HG02623 (cell line): ENCODE data around the gene TMEM130.
"Not testable (repeated sequence)": the region's sequence is repeated elsewhere in the genome, so short reads cannot be mapped to it uniquely, and the experiment has no call there.

Experiments used
- ATAC-seq: cut with Tn5 transposase; IDR thresholded peaks from one replicate; pipeline ENCODE4 v1.9.1; 2021; ENCODE audit warnings: moderate library complexity; ENCODE audit not compliant: unreplicated experiment

TMEM130 gene

GRCh38 chr7:98842552-98842951 lies 27.3 kb downstream of the TMEM130 start:
- ATAC-seq = not testable (repeated sequence)

GRCh38 chr7:98841179-98841997 lies 28.4 kb downstream of the TMEM130 start:
- no peak for ATAC-seq

DNA sequence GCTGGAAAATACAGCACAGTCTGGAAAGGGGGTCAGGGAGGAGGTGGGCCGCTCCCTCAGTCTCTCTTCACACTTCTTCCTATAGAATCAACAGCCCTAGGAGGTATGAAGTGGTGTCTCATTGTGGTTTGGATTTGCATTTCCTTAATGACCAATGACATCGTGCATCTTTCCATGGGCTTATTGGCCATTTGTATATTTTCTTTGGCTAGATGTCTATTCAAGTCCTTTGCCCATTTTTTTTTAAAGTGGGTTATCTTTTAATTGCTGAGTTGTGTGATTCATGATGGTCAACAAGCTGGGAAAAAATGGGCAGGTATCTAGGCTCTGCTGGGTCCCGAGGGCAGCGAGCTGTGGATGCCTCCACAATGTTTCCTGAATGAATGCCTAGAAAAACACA lies 29.1 kb downstream of the TMEM130 start:
- no peak for ATAC-seq

DNA sequence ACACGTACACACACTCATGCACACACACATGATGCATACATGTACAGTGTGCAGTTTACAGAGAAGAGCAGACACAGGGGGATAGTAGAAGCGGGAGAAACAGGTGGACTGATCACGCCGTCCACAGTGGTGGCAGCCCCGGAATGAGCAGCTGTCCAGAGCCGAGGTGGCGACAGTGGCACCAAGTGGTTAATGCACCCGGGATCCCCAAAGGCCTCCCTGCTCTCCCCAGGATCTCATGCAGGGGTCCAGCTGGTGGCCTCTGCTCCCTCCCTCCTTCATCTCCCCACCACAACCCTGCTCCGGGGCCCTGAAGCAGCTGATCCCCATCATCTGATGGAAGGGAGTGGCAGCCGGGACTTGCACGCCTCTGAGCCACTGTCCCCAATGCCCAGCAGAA lies 29.7 kb downstream of the TMEM130 start:
- no peak for ATAC-seq

- no peak for ATAC-seq
These were observed 32.2 kb downstream of the TMEM130 start for GRCh38 chr7:98837630-98837972.

DNA sequence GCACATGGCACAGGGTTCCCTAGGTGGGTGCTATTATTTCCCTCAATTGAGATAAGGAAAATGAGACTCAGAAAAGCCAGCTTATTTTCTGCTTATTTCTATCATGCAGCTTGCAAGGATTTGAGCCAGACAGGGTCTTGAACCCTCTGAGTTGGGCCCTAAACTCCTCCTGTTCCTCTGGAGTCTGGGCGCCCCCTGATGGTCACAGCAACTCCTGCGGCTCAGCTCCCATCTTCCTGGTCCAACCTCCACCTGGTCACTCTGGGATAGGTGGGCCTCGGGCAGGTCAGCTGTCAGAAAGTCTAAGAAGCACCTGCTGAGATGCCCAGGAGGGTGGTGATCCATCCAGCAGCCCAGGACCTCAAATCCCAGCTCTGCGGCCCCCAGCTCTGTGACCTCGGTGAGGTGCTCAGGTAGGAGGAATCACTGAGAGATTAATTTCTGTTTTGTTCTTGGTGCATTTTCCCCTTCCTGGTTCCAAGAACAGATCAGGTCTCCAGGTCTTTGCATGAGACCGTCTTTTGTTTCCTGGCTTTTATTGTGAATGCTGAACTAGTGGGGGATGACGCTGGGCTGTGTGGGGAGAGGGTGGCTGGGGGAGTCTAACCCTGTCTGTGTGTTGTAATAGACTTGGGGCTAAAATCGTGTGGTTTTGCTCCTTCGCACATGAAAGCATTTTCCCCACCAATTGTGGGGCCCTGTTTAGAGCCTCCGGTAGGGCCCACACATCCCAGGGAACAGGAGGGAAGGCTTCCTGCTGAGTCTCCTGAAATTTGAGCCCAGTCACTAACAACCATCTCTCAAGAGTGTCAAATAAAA lies 32.8 kb downstream of the TMEM130 start:
- no peak for ATAC-seq

- no peak for ATAC-seq
These were observed 34.9 kb downstream of the TMEM130 start for GRCh38 chr7:98834949-98835348.

DNA sequence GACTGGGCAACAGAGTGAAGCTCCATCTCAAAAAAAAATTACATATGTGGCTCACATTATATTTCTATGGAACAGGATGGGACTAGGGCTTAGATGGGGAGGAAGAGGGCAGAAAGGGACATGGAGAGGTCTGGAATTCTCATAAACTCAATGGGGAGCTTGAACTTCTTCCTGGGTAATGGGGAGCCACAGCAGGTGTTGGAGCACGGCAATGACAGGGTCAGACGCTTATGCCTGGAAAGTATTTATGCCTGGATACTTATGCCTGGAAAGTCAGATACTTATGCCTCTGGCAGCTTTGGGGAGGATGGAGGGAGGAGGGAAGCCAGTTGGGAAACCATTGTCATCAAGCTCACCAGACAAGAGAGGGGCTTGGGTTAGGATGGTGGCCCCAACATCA lies 36.8 kb downstream of the TMEM130 start:
- ATAC-seq = no peak

- ATAC-seq = no peak
These were observed 38.1 kb downstream of the TMEM130 start for GRCh38 chr7:98831641-98832221.

DNA sequence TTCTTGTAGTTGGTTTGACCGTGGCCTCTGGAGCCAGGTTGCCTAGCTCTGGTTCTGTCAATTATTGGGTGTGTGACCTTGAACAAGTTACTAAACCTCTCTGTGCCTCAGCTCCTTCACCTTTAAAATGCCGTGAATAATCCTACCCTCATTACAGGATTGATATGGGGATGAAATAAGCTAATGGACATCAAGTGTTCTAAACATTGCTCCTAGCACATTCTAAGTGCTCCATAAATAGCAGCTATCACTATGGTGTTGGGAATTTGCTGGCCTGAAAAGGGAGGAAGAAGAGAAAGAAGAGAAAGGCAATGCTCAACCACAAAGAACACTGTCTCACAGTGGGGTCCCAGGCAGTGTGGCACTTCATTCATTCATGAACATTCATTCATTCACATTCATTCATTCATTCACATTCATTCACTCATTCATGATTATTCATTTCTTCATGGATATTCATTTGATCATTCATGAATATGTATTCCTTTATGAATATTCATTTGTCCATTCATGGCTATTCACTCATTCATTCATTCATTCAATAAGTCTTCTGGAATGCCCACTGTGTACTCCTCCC lies 38.8 kb downstream of the TMEM130 start:
- no peak for ATAC-seq

GRCh38 chr7:98828368-98828767 lies 41.4 kb downstream of the TMEM130 start:
- ATAC-seq = no peak

DNA sequence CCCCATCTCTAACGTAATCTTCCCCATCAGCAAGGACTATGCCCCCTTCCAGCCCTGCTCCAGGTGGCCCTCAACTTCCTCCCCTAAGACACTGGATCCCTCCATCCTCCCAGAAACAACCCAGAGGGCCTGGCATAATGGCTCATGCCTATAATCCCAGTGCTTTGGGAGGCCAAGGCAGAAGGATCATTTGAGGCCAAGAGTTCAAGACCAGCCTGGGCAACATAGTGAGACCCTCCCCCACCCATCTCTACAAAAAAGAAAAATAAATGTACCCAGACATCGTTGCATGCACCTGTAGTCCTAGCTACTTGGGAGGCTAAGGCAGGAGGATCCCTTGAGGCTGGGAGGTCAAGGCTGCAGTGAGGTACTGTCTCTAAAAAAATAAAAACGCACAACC lies 42.6 kb downstream of the TMEM130 start:
- ATAC-seq = no peak

GRCh38 chr7:98826811-98827231 lies 43.0 kb downstream of the TMEM130 start:
- no peak for ATAC-seq

- no peak for ATAC-seq
These were observed 43.4 kb downstream of the TMEM130 start for GRCh38 chr7:98826387-98826786.

DNA sequence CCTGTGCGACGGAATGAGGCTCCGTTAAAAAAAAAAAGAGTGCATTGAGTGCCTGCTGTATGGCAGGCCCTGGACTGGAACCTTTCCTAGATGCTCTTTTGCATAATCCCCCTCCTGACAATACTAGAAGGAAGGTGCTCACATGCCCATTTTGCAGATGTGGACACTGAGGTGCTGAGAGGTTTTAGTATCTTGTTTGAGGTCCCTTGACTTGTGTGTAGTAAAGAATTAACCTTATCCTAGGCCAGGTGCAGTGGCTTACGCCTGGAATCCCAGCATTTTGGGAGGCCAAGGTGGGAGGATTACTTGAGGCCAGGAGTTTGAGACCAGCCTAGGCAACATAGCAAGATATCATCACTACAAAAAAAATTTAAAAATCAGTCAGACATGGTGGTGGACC lies 46.6 kb downstream of the TMEM130 start:
- ATAC-seq = no peak

- no peak for ATAC-seq
These were observed 48.5 kb downstream of the TMEM130 start for GRCh38 chr7:98821348-98821747.

DNA sequence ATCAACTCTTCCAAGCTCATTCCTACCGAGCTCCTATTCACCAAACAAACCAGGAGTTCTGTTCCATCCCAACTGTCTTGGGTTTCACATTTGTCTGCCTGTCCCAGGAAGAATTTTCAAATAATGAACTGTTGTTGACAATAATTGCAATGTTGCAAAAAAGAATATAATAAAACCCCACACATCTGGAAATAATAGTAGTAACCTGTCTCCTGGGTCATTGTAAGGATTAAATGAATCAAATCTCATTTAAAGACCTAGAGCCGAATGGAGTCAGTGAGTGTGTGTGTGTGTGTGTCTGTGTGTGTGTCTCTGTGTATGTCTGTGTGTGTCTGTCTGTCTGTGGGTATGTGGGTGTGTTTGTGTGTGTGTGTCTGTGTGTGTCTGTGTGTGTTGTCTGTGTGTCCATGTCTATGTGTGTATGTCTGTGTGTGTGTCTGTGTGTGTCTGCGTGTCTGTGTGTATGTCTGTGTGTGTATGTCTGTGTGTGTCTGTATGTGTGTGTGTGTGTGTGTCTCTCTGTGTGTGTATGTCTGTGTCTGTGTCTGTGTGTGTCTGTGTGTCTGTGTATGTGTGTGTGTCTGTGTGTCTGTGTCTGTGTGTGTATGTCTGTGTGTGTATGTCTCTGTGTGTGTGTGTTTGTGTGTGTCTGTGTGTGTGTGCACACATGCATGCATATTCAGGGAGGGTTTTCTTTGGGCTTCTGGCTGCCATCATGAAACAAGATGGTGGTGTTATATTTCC lies 52.7 kb downstream of the TMEM130 start:
- no peak for ATAC-seq

DNA sequence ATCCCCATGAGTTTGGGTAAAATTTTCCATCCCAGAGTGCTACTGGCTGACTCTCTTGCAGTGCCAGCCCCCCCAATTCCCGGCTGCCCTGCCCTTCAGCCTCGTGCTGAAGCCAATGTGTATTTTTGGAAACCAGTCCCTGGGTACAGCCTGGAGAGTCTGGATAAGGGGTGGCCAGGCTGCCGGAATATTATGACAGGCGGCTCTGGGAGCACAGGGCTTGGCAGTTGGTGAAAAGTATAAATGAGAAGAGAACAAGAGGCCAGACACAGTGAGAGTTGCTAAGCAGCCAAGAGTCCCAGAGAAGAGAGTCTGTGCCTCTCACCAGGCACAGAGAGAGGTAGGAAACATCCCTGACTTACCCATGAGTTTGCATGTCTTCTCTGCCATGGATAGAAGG lies 53.6 kb downstream of the TMEM130 start:
- ATAC-seq = no peak

DNA sequence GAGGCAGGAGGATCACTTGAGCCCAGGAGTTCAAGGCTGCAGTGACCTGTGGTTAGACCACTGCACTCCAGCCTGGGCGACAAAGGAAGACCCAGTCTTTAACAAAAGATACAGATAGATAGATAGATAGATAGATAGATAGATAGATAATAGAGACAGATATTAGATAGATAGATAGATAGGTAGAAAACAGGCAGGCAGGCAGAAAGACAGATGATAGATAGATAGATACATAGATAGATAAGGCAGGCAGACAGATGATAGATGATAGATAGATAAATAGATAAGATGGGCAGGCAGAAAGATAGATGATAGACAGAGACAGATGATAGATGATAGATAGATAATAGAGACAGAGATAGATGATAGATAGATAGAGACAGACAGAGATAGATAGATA lies 54.5 kb downstream of the TMEM130 start:
- no peak for ATAC-seq

DNA sequence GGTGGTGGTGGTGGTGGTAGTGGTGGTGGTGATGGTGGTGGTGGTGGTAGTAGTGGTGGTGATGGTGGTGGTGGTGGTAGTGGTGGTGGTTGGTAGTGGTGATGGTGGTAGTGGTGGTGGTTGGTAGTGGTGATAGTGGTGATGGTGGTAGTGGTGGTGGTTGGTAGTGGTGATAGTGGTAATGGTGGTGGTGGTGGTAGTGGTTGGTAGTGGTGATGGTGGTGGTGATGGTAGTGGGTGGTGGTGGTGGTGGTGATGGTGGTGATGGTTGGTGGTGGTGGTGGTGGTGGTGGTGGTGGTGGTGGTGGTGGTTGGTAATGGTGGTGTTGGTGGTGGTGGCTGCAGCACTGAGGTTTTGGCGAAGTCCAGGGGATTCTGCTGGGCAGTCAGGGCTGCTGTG lies 58.5 kb downstream of the TMEM130 start:
- no peak for ATAC-seq
